ENCODE results near the gene DAPK1. TPM values are rescaled to one million over a fixed set of nuclear protein-coding genes. Genes with fewer than 3 reads are reported as not detected.

The DAPK1 gene
- total and polyA plus RNA-seq, 10 of the 15 experiments (the other 5 are each of a cell fraction or from before 2014, with no cell fraction given), result 8.2 to 94.7 (median 51.6) TPM

DNA sequence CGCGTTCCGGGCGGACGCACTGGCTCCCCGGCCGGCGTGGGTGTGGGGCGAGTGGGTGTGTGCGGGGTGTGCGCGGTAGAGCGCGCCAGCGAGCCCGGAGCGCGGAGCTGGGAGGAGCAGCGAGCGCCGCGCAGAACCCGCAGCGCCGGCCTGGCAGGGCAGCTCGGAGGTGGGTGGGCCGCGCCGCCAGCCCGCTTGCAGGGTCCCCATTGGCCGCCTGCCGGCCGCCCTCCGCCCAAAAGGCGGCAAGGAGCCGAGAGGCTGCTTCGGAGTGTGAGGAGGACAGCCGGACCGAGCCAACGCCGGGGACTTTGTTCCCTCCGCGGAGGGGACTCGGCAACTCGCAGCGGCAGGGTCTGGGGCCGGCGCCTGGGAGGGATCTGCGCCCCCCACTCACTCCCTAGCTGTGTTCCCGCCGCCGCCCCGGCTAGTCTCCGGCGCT is at the start of gene DAPK1 (continued):
- TF ChIP-seq MYC (IDR thresholded peaks at IDR 0.05; ENCODE audit: insufficient read depth, insufficient read length, insufficient replicate concordance, low read length, severe bottlenecking), result no peak
- no peak for TF ChIP-seq ZNF622 (IDR thresholded peaks at IDR 0.05)
- 0 out of 2 replicates have a peak, but pooled peaks have one; percentile 22 for TF ChIP-seq YY1 (IDR thresholded peaks at IDR 0.05; ENCODE audit: low read depth, low read length)
- TF ChIP-seq RBBP5 (conservative IDR thresholded peaks at IDR 0.05), result no peak
- TF ChIP-seq, protein P1, sequence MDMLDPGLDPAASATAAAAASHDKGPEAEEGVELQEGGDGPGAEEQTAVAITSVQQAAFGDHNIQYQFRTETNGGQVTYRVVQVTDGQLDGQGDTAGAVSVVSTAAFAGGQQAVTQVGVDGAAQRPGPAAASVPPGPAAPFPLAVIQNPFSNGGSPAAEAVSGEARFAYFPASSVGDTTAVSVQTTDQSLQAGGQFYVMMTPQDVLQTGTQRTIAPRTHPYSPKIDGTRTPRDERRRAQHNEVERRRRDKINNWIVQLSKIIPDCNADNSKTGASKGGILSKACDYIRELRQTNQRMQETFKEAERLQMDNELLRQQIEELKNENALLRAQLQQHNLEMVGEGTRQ (IDR thresholded peaks at IDR 0.05; ENCODE audit: borderline replicate concordance, low read depth, low read length), result no peak
- TF ChIP-seq RCOR1 (conservative IDR thresholded peaks at IDR 0.05; ENCODE audit: low read depth, low read length), result no peak
- TF ChIP-seq, protein P2, sequence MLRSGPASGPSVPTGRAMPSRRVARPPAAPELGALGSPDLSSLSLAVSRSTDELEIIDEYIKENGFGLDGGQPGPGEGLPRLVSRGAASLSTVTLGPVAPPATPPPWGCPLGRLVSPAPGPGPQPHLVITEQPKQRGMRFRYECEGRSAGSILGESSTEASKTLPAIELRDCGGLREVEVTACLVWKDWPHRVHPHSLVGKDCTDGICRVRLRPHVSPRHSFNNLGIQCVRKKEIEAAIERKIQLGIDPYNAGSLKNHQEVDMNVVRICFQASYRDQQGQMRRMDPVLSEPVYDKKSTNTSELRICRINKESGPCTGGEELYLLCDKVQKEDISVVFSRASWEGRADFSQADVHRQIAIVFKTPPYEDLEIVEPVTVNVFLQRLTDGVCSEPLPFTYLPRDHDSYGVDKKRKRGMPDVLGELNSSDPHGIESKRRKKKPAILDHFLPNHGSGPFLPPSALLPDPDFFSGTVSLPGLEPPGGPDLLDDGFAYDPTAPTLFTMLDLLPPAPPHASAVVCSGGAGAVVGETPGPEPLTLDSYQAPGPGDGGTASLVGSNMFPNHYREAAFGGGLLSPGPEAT (IDR thresholded peaks at IDR 0.05; ENCODE audit: low read depth), result no peak
- TF ChIP-seq SUPT20H (IDR thresholded peaks at IDR 0.05; ENCODE audit: borderline replicate concordance, control insufficient read depth, low read depth, low read length), result no peak
- TF ChIP-seq CREB1 (IDR thresholded peaks at IDR 0.05; ENCODE audit: low read depth), result peak; percentile 12; the same call in 1 of the 2 replicates
- TF ChIP-seq, protein P3, sequence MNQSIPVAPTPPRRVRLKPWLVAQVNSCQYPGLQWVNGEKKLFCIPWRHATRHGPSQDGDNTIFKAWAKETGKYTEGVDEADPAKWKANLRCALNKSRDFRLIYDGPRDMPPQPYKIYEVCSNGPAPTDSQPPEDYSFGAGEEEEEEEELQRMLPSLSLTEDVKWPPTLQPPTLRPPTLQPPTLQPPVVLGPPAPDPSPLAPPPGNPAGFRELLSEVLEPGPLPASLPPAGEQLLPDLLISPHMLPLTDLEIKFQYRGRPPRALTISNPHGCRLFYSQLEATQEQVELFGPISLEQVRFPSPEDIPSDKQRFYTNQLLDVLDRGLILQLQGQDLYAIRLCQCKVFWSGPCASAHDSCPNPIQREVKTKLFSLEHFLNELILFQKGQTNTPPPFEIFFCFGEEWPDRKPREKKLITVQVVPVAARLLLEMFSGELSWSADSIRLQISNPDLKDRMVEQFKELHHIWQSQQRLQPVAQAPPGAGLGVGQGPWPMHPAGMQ (IDR thresholded peaks at IDR 0.05; ENCODE audit: borderline replicate concordance), result no peak
- TF ChIP-seq DPF2 (IDR thresholded peaks at IDR 0.05), result peak; percentile 75
- TF ChIP-seq FOS (IDR thresholded peaks at IDR 0.05; ENCODE audit: borderline replicate concordance, extremely low read depth, insufficient read length), result no peak
- TF ChIP-seq TCF12 (IDR thresholded peaks at IDR 0.05; ENCODE audit: low read depth, low read length), result peak; percentile 35; the same call in 1 of the 2 replicates
- TF ChIP-seq EED (IDR thresholded peaks at IDR 0.05; ENCODE audit: low read depth), result no peak
- TF ChIP-seq, protein P4, sequence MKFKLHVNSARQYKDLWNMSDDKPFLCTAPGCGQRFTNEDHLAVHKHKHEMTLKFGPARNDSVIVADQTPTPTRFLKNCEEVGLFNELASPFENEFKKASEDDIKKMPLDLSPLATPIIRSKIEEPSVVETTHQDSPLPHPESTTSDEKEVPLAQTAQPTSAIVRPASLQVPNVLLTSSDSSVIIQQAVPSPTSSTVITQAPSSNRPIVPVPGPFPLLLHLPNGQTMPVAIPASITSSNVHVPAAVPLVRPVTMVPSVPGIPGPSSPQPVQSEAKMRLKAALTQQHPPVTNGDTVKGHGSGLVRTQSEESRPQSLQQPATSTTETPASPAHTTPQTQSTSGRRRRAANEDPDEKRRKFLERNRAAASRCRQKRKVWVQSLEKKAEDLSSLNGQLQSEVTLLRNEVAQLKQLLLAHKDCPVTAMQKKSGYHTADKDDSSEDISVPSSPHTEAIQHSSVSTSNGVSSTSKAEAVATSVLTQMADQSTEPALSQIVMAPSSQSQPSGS (IDR thresholded peaks at IDR 0.05; ENCODE audit: low read length), result no peak
- TF ChIP-seq, protein P5, sequence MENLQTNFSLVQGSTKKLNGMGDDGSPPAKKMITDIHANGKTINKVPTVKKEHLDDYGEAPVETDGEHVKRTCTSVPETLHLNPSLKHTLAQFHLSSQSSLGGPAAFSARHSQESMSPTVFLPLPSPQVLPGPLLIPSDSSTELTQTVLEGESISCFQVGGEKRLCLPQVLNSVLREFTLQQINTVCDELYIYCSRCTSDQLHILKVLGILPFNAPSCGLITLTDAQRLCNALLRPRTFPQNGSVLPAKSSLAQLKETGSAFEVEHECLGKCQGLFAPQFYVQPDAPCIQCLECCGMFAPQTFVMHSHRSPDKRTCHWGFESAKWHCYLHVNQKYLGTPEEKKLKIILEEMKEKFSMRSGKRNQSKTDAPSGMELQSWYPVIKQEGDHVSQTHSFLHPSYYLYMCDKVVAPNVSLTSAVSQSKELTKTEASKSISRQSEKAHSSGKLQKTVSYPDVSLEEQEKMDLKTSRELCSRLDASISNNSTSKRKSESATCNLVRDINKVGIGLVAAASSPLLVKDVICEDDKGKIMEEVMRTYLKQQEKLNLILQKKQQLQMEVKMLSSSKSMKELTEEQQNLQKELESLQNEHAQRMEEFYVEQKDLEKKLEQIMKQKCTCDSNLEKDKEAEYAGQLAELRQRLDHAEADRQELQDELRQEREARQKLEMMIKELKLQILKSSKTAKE (IDR thresholded peaks at IDR 0.05; ENCODE audit: low read depth, poor library complexity, severe bottlenecking), result no peak
- TF ChIP-seq RAD51 (IDR thresholded peaks at IDR 0.05), result no peak
- TF ChIP-seq NFXL1 (IDR thresholded peaks at IDR 0.05; ENCODE audit: borderline replicate concordance), result no peak
- TF ChIP-seq PML (IDR thresholded peaks at IDR 0.05; ENCODE audit: low read length), result no peak
- no peak for TF ChIP-seq ESRRA (IDR thresholded peaks at IDR 0.05; ENCODE audit: low read length)
- TF ChIP-seq NRF1 (conservative IDR thresholded peaks at IDR 0.05; ENCODE audit: low read depth, low read length), result no peak
- TF ChIP-seq POLR2A (IDR thresholded peaks at IDR 0.05; ENCODE audit: low read depth, low read length), result peak; percentile 75
- no peak for TF ChIP-seq FOXK2 (IDR thresholded peaks at IDR 0.05)
- TF ChIP-seq NBN (IDR thresholded peaks at IDR 0.05), result no peak
- TF ChIP-seq RAD21 (IDR thresholded peaks at IDR 0.05; ENCODE audit: insufficient read depth, low read depth, low read length), result no peak
